RWPE1 (cell line): ENCODE measurements around the gene WASF2.

Experiments used
- CTCF ChIA-PET: fragments of 350-600 bp; sonication (Branson Sonifier 250); formaldehyde crosslinking; extraction: SDS; loops from one replicate; lab custom pipeline; 2021; lab: Yijun Ruan, JAX
- POLR2A ChIA-PET: fragments of 400-600 bp; formaldehyde crosslinking; extraction: SDS; loops from one replicate; lab custom pipeline; 2020; ENCODE audit warnings: antibody characterized with exemption; ENCODE audit not compliant: low non-redundant PET; lab: Yijun Ruan, JAX
- DNase-seq: peaks from one replicate; pipeline ENCODE4 v3.0.0; 2012; ENCODE audit warnings: low spot score
- H3K27ac ChIP-seq: fragments of 450-650 bp; 2 replicates; pipeline ENCODE4 v1.5.1; 2017
- TF ChIP-seq, protein P1 (sequence below): fragments of 450-650 bp; conservative IDR thresholded peaks from 2 replicates; pipeline ENCODE4 v1.5.1; 2017; ENCODE audit warnings: low read depth, mild to moderate bottlenecking

Gene WASF2

DNA sequence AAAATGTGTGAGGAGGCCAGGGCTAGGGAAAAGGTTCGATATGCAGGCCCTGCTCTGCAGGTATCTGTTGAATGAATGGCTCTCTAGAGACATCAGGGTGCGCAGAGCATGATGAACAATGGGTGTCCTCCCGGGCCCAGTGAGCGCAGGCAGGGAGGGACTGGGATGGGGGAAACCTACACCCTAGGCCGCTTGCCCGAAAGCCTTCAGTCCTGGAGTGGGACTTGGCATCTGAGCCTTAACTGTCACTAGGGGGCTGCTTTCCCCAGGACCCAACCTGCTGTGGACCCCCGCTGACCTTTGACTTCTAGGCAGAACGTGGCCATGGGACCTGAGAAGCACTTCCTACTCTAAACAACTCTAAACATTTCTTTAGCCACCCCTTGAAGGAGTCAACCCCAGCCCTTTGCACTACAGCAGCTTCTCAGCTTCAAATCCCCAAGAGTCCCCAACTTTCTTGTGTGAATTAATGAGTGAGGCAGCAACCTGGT lies 122.8 kb downstream of the WASF2 start:
- CTCF ChIA-PET: interaction anchor here (1.3 to 3.0 kb wide), 5 partner anchors 20 to 66 kb away, joined by 3 to 19 read pairs (median 5); no protein-coding TSS in a partner anchor
- H3K27ac ChIP-seq: peak overlapping the region; percentile 100
- POLR2A ChIA-PET: interaction anchor here (0.7 to 1.1 kb wide), 4 partner anchors 9 to 20 kb away, joined by 3 to 5 read pairs (median 4); no protein-coding TSS in a partner anchor
- TF ChIP-seq, protein P1, sequence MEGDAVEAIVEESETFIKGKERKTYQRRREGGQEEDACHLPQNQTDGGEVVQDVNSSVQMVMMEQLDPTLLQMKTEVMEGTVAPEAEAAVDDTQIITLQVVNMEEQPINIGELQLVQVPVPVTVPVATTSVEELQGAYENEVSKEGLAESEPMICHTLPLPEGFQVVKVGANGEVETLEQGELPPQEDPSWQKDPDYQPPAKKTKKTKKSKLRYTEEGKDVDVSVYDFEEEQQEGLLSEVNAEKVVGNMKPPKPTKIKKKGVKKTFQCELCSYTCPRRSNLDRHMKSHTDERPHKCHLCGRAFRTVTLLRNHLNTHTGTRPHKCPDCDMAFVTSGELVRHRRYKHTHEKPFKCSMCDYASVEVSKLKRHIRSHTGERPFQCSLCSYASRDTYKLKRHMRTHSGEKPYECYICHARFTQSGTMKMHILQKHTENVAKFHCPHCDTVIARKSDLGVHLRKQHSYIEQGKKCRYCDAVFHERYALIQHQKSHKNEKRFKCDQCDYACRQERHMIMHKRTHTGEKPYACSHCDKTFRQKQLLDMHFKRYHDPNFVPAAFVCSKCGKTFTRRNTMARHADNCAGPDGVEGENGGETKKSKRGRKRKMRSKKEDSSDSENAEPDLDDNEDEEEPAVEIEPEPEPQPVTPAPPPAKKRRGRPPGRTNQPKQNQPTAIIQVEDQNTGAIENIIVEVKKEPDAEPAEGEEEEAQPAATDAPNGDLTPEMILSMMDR: no peak
- no peak for DNase-seq

DNA sequence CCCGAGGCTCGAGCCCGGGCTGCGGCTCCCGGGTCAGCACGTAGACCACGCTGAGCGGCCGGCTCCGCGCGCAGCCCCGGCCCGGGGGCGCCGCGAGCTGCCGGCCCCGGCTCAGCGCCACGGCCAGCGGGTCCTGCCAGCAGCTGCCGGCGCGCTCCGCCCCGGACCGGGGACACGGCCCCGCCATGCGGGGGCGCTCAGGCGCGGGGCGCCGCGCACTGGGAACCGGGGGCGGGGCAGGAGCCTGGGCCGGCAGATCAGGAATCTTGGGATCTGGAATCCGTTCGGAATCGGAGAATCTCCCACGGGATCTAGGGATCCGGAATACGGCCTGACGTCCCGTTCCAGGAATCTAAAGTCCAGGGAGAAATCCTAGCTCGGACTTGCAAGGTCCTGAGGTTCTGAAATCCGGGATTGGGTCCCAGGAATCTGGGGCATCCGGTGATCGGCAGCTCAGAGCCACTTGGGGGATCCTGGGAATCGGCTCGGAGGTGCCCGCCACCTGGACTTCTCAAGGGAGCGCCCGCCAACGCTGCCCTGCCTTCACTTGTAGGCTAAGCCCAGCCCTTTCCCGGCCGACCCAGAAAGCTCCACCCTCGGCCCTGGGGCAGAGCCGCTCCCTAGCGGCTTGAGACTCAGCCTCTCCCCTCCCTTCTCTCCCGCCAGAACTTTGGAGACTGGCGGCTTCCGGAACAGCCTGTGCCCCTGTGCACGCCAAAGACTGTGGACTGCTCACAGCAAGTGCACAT lies 123.4 kb downstream of the WASF2 start, which contains the start of gene MAP3K6:
TSS of gene MAP3K6 (minus strand) at position 551 of the 749 bp plus-strand sequence. CDS start at position 187, 364 bp downstream.
- ChIA-PET POLR2A (interaction anchor here (0.6 to 1.1 kb wide), 5 partner anchors 9 to 392 kb away, joined by 3 to 8 read pairs (median 4); no protein-coding TSS in a partner anchor), CTCF (interaction anchor here (0.8 to 3.0 kb wide), 9 partner anchors 9 to 66 kb away, joined by 3 to 19 read pairs (median 4); no protein-coding TSS in a partner anchor)
- H3K27ac ChIP-seq: peak within 1 kb of the TSS; percentile 100
- TF ChIP-seq, protein P1: peak; percentile 75
- peak; percentile 88 for DNase-seq

DNA sequence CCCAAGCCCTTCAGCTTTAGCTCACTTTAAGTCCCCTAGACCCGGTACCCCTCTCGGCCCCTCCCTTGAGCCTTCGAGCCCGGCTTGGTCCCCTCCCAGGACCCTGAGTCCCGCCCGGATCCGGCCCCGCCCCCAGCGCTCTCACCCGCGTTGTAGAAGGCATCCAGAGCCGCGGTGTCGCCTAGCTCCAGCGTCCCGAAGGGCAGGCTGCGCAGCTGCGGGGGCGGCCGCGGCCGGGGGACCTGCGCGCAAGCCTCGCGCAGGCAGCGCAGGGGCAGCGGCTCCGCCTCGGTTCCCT lies 123.9 kb downstream of the WASF2 start:
- peak overlapping the region; percentile 100 for H3K27ac ChIP-seq
- POLR2A ChIA-PET: interaction anchor here (0.8 to 1.1 kb wide), 4 partner anchors 8 to 65 kb away, joined by 3 to 5 read pairs (median 4); no protein-coding TSS in a partner anchor
- peak; percentile 66 for DNase-seq
- CTCF ChIA-PET: interaction anchor here (0.6 to 3.0 kb wide), 10 partner anchors 9 to 65 kb away, joined by 3 to 19 read pairs (median 4); no protein-coding TSS in a partner anchor
- TF ChIP-seq, protein P1: no peak

DNA sequence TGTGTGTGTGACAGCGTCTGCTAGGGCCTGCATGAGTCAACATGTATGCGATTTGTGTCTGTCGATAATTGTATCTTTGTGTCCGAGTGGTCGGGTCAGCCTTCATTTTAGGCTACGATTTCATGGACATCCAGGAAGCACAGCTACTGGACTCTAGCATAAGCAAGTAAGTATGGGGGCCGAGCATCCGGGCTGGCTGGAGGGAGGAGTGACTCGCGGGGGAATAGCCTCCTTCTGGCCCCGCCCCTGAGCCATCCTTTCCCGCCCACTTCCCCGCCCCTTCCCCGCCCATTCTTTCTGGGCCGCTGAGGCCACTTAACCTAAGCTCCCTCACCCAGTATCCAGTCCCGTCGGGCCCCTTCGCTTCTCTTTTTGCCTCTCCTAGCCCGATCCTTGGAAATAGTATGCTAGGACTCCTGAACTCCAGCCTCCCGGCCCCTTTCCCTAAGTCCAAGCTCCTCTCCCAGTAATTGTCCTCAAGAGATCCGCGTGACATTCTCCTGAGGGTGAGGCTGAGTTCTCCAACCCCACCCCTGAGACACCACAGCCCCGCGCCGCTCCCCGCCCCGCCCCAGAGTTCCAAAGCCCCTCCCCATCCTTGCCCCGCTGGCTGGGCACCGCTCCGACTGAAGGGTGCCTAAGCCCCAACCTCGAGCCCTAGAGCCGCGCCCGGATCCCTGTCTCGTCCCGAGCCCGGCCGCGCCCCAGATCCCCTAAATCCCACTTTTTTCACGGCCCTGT lies 124.4 kb downstream of the WASF2 start:
- DNase-seq: peak; percentile 90
- peak overlapping the region; percentile 100 for H3K27ac ChIP-seq
- ChIA-PET POLR2A (interaction anchor here (0.8 to 1.2 kb wide), 6 partner anchors 12 to 65 kb away, joined by 3 to 11 read pairs (median 4); no protein-coding TSS in a partner anchor), CTCF (interaction anchor here (0.6 to 3.0 kb wide), 10 partner anchors 8 to 65 kb away, joined by 3 to 19 read pairs (median 4); no protein-coding TSS in a partner anchor)
- TF ChIP-seq, protein P1: no peak

DNA sequence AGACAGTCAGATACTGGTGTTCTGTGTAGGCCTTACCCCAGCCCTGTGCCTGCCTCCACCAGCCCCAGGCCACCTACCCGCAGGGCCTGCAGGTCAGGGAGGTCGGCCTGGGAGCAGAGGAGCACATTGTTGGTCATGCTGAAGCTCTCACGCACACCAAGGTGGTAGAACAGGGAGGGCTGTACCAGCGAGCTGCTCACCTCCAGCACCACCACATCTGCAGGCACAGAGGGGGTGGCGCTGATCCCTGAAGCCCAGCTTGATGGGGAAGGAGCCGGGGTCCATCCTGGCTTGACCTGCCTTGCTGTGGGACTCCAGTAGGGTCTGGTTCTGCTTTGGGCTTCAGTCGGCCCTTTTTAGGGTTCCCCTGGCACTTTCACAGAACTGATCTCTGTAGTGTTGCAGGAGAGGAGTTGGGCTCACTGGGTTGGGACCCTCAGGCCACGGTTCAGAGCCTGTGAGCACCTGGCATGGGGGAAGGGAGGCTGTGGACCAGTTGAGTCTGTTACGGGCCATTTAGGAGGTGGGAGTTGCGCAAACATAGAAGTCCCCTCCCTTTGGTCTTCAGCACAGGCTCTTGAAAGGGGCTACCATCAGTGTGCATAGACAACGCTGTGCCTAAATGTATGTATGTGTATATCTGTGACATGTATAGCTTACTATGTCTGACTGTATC lies 125.1 kb downstream of the WASF2 start:
- H3K27ac ChIP-seq: peak overlapping the region; percentile 100
- no peak for DNase-seq
- POLR2A ChIA-PET: interaction anchor here (0.8 to 1.2 kb wide), 5 partner anchors 12 to 64 kb away, joined by 3 to 11 read pairs (median 5); no protein-coding TSS in a partner anchor
- CTCF ChIA-PET: interaction anchor here (1.4 to 2.9 kb wide), 3 partner anchors 7 to 64 kb away, joined by 4 to 18 read pairs (median 9); no protein-coding TSS in a partner anchor
- TF ChIP-seq, protein P1: no peak
